Activated T-cell treated with anti-CD3 and anti-CD28 coated beads, Interleukin-2, amount 50 U/mL, for 72 hours (primary cell): Measurements from ENCODE around the gene BCL2L14. TPM values are rescaled to one million over a fixed set of nuclear protein-coding genes. Genes with fewer than 3 reads are reported as not detected.

Source experiments
- ATAC-seq, 2 donors: fragments of 150-1000 bp; cut with Tn5 transposase; replicated peaks in 1 of 2; 2 replicates each; pipeline ENCODE4 v1.10.0; 2021; ENCODE audit warnings: moderate library complexity in 2 of 2, mild to moderate bottlenecking in 1 of 2
- DNase-seq, 2 donors: peaks; one replicate each; pipeline ENCODE4 v3.0.0; 2021 to 2022; ENCODE audit warnings: mixed read lengths in 1 of 2
- H3K27ac Mint-ChIP-seq: one replicate; pipeline ENCODE4 v1.8.0; 2022; ENCODE audit warnings: mild to moderate bottlenecking, moderate library complexity, mixed read lengths
- H3K27me3 Mint-ChIP-seq: one replicate; pipeline ENCODE4 v1.8.0; 2022; ENCODE audit warnings: low read depth, mixed read lengths
- H3K36me3 Mint-ChIP-seq, 2 donors: one replicate each; pipeline ENCODE4 v1.8.0; 2022; ENCODE audit warnings: mixed read lengths in 2 of 2, mild to moderate bottlenecking in 1 of 2; ENCODE audit not compliant: insufficient read depth in 2 of 2
- H3K4me1 Mint-ChIP-seq: one replicate; pipeline ENCODE4 v1.8.0; 2022; ENCODE audit warnings: low read depth, mixed read lengths
- H3K4me3 Mint-ChIP-seq, 2 donors: one replicate each; pipeline ENCODE4 v1.8.0; 2022; ENCODE audit warnings: mild to moderate bottlenecking in 2 of 2, mixed read lengths in 2 of 2, moderate library complexity in 2 of 2
- H3K9me3 Mint-ChIP-seq, 2 donors: one replicate each; pipeline ENCODE4 v1.8.0; 2022; ENCODE audit warnings: mixed read lengths in 2 of 2
- total RNA-seq, 2 donors: library from RNA; stranded (reverse); gene quantifications; one replicate each; pipeline ENCODE4 v1.2.3, GENCODE V29; 2022

The BCL2L14 gene
- total RNA-seq, 2 donors from 2014 or later = 3.2 to 6.0 TPM

- Mint-ChIP-seq H3K27me3 (peaks cover 12% of the 10 kb centered on the region), H3K36me3 (no peaks in the 10 kb centered on the region), H3K27ac (no peak overlapping the region), H3K4me1 (peaks cover 51% of the 10 kb centered on the region), H3K4me3 (no peak overlapping the region), H3K9me3 (no peaks in the 10 kb centered on the region)
- no peak for DNase-seq
- ATAC-seq = no peak
Observed at GRCh38 chr12:12034344-12034743, 36.4 kb upstream of the BCL2L14 start.

GRCh38 chr12:12035229-12035628 is 35.5 kb upstream of the BCL2L14 start:
- peaks cover 42% of the 10 kb centered on the region for H3K4me1 Mint-ChIP-seq
- DNase-seq (no peak), ATAC-seq (no peak)
- peaks cover 12% of the 10 kb centered on the region for H3K27me3 Mint-ChIP-seq
- no peak overlapping the region for H3K4me3 Mint-ChIP-seq
- no peaks in the 10 kb centered on the region for H3K9me3 Mint-ChIP-seq
- H3K36me3 Mint-ChIP-seq = no peaks in the 10 kb centered on the region
- H3K27ac Mint-ChIP-seq = no peak overlapping the region

- H3K9me3 Mint-ChIP-seq = no peaks in the 10 kb centered on the region
- H3K27me3 Mint-ChIP-seq = peaks cover 12% of the 10 kb centered on the region
- no peak for ATAC-seq
- H3K4me3 Mint-ChIP-seq = no peak overlapping the region
- H3K36me3 Mint-ChIP-seq = no peaks in the 10 kb centered on the region
- H3K4me1 Mint-ChIP-seq = peaks cover 31% of the 10 kb centered on the region
- H3K27ac Mint-ChIP-seq = no peak overlapping the region
- no peak for DNase-seq
Observed at GRCh38 chr12:12036901-12037300, 33.8 kb upstream of the BCL2L14 start.

GRCh38 chr12:12039897-12040296 is 30.8 kb upstream of the BCL2L14 start:
- Mint-ChIP-seq H3K27ac (no peak overlapping the region), H3K27me3 (peaks cover 12% of the 10 kb centered on the region), H3K9me3 (no peaks in the 10 kb centered on the region), H3K36me3 (no peaks in the 10 kb centered on the region), H3K4me3 (no peak overlapping the region), H3K4me1 (peaks cover 13% of the 10 kb centered on the region)
- no peak for ATAC-seq
- DNase-seq = no peak

- DNase-seq (no peak), ATAC-seq (no peak)
- Mint-ChIP-seq H3K9me3 (no peaks in the 10 kb centered on the region), H3K4me3 (no peak overlapping the region), H3K27ac (no peak overlapping the region), H3K4me1 (no peaks in the 10 kb centered on the region), H3K36me3 (no peaks in the 10 kb centered on the region), H3K27me3 (no peaks in the 10 kb centered on the region)
Observed at GRCh38 chr12:12046401-12046800, 24.3 kb upstream of the BCL2L14 start.

- DNase-seq = no peak
- no peaks in the 10 kb centered on the region for H3K36me3 Mint-ChIP-seq
- no peaks in the 10 kb centered on the region for H3K27me3 Mint-ChIP-seq
- no peaks in the 10 kb centered on the region for H3K4me1 Mint-ChIP-seq
- no peak overlapping the region for H3K27ac Mint-ChIP-seq
- ATAC-seq = no peak
- no peak overlapping the region for H3K4me3 Mint-ChIP-seq
- H3K9me3 Mint-ChIP-seq = no peaks in the 10 kb centered on the region
Observed at GRCh38 chr12:12047682-12048081, 23.1 kb upstream of the BCL2L14 start.

GRCh38 chr12:12048266-12048665 is 22.5 kb upstream of the BCL2L14 start:
- Mint-ChIP-seq H3K27ac (no peak overlapping the region), H3K27me3 (no peaks in the 10 kb centered on the region), H3K4me1 (no peaks in the 10 kb centered on the region), H3K4me3 (no peak overlapping the region), H3K9me3 (no peaks in the 10 kb centered on the region), H3K36me3 (no peaks in the 10 kb centered on the region)
- ATAC-seq (no peak), DNase-seq (no peak)

GRCh38 chr12:12048714-12049113 is 22.0 kb upstream of the BCL2L14 start:
- no peak for ATAC-seq
- Mint-ChIP-seq H3K36me3 (no peaks in the 10 kb centered on the region), H3K4me3 (no peak overlapping the region), H3K9me3 (no peaks in the 10 kb centered on the region), H3K4me1 (no peaks in the 10 kb centered on the region), H3K27ac (no peak overlapping the region), H3K27me3 (no peaks in the 10 kb centered on the region)
- no peak for DNase-seq

GRCh38 chr12:12051668-12052067 is 19.1 kb upstream of the BCL2L14 start:
- no peaks in the 10 kb centered on the region for H3K4me1 Mint-ChIP-seq
- no peak overlapping the region for H3K4me3 Mint-ChIP-seq
- no peaks in the 10 kb centered on the region for H3K9me3 Mint-ChIP-seq
- DNase-seq (no peak), ATAC-seq (no peak)
- H3K36me3 Mint-ChIP-seq = no peaks in the 10 kb centered on the region
- H3K27ac Mint-ChIP-seq = no peak overlapping the region
- H3K27me3 Mint-ChIP-seq = no peaks in the 10 kb centered on the region

- no peaks in the 10 kb centered on the region for H3K27me3 Mint-ChIP-seq
- ATAC-seq (no peak), DNase-seq (no peak)
- H3K4me1 Mint-ChIP-seq = no peaks in the 10 kb centered on the region
- H3K9me3 Mint-ChIP-seq = no peaks in the 10 kb centered on the region
- H3K36me3 Mint-ChIP-seq = no peaks in the 10 kb centered on the region
- no peak overlapping the region for H3K4me3 Mint-ChIP-seq
- no peak overlapping the region for H3K27ac Mint-ChIP-seq
Observed at GRCh38 chr12:12054993-12055392, 15.7 kb upstream of the BCL2L14 start.

- Mint-ChIP-seq H3K4me1 (no peaks in the 10 kb centered on the region), H3K36me3 (no peaks in the 10 kb centered on the region), H3K9me3 (no peaks in the 10 kb centered on the region), H3K4me3 (no peak overlapping the region), H3K27ac (no peak overlapping the region), H3K27me3 (no peaks in the 10 kb centered on the region)
- ATAC-seq = no peak
- no peak for DNase-seq
Observed at GRCh38 chr12:12056951-12057350, 13.8 kb upstream of the BCL2L14 start.

- Mint-ChIP-seq H3K4me1 (peaks cover under 1% of the 10 kb centered on the region), H3K27ac (no peak overlapping the region), H3K36me3 (no peaks in the 10 kb centered on the region), H3K27me3 (no peaks in the 10 kb centered on the region), H3K9me3 (no peaks in the 10 kb centered on the region), H3K4me3 (no peak overlapping the region)
- ATAC-seq (no peak), DNase-seq (no peak)
Observed at GRCh38 chr12:12064596-12064995, 6.1 kb upstream of the BCL2L14 start.

GRCh38 chr12:12068751-12069150 is 2.0 kb upstream of the BCL2L14 start:
- Mint-ChIP-seq H3K27ac (no peak overlapping the region), H3K36me3 (no peaks in the 10 kb centered on the region), H3K4me3 (no peak overlapping the region), H3K27me3 (no peaks in the 10 kb centered on the region), H3K4me1 (peaks cover 30% of the 10 kb centered on the region), H3K9me3 (no peaks in the 10 kb centered on the region)
- DNase-seq = no peak
- no peak for ATAC-seq

- Mint-ChIP-seq H3K4me1 (peaks cover 30% of the 10 kb centered on the region), H3K4me3 (peak overlapping the region; percentile 78 to 81), H3K27ac (peak overlapping the region; percentile 84), H3K36me3 (no peaks in the 10 kb centered on the region), H3K27me3 (no peaks in the 10 kb centered on the region), H3K9me3 (no peaks in the 10 kb centered on the region)
- DNase-seq (no peak), ATAC-seq (no peak)
Observed at GRCh38 chr12:12069821-12070548, 754 bp upstream of the BCL2L14 start.
